ENCODE measurements around the gene PLCL1.
"Not testable (repeated sequence)": the region's sequence is repeated elsewhere in the genome, so short reads cannot be mapped to it uniquely, and the experiment has no call there.

Gene PLCL1

DNA sequence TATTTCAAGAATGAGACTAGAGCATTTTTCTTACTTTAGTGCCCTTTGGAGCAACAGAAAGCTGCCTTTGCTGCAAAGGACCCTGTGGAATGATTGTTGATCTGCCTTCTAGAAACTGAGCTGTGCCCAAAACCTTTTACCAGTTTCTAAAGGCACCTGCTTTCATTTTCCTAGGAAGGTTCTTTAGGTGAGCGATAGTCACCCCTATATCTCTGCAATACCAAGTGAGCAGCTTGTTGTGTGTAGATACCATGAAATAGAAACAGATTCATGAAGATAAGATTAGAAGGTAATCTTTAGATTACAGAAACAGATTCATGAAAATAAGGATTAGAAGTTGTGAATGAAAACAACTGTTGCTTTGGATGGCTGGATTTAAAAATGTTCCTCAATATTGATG is 202.3 kb downstream of the PLCL1 start:
- DNase-seq: no peak

DNA sequence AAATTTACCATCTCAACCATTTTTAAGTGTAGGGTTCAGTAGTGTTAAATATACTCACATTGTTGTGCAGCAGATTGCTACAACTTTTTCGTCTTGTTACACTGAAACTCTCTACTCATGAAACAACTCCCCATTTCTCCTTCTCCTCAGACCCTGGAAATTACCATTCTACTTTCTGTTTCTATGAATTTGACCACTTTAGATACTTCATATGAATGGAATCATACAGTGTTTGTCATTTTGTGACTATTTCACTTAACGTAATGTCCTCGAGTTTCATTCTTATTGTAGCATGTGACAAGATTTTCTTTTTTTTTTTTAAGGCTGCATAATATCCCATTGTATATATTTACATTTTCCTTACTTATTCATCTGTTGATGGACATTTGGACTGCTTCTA is 203.8 kb downstream of the PLCL1 start:
- DNase-seq: no peak

DNA sequence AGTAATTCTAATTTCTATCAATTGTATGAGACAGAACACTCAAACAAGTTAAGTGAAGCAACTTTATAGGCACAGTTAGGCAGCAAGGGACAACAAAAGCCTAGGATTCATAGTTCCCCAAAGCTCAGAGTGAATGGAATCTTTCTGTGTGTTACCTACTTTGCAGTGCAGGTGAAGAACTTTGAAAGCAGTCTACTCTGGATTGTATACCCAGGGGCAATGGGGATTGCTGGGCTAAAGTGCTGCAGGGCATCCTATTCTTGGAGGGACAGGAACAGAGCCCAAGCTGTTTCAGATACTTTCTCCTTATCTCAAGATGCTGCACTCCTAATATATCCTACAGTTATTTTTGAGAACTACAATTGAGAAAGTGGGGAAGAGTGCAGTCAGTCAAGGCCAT is 207.6 kb downstream of the PLCL1 start:
- DNase-seq: no peak

DNA sequence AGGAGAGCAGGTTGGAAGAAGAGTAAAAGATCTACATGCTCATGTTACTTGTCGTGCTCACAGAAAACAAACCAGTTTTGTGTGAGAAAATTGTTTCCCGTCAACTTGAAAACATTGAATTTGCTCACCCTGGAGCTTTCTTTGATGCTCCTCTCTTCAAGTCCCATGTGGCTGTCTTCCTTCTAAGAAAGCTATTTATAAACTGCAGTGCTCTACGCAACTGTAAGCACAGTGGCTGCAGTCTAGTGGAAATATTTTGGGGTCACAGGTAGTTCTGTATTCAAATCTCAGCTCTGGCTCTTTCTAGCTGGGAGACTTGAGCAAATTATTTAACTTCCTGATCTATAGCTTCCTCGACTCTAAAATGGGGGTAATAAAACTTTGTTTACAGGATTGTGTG is 211.8 kb downstream of the PLCL1 start:
- DNase-seq: no peak

DNA sequence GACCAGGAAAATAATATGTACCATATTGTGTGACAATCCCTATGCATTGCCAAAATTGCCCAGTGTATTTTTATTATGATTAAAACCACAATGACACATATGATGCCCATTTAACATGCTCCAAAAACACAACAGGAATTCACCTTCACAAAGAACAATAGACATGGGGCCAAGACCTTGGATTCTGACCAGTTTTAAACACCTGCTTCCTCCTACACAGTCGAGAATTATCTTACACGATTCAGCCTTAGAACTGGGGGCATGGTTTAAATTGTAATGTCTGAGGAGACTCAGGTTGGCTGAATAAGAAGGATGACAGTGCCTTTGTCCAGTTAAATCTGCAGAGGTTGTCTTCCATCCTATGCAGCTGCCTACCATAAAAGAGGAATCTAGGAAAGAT is 212.7 kb downstream of the PLCL1 start:
- no peak for DNase-seq

DNA sequence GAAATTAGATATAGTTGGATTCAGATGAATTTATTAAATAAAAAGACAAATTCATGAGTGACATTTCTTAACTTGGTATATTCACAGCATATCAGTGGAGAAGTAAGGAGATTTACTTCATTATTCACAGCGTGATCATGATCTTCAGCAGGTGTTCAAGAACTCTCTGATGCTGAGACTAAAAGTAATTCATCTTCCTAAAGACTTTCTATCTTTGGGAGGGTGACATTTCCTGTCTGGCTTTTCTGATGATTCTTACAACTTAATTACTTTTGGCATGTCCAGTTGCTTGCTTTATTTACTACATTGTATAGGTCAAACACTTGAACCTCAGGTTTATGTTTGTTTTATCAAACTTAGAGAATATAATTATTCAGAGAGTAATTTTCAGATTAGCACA is 224.6 kb downstream of the PLCL1 start:
- DNase-seq: no peak

DNA sequence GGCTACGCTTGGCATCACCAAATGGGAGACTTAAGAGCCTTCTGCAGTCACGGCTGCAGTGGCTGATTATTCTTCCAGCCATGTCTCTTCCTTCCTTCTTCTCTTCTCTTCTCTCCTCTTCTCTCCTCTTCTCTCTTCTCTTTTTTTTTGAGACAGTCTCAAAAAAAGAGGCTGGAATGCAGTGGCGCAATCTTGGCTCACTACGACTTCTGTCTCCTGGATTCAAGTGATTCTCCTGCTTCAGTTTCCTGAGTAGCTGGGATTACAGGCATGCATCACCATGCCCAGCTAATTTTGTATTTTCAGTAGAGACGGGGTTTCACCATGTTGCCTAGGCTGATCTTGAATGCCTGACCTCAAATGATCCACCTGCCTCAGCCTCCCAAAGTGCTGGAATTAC is 225.2 kb downstream of the PLCL1 start:
- DNase-seq: not testable (repeated sequence)

DNA sequence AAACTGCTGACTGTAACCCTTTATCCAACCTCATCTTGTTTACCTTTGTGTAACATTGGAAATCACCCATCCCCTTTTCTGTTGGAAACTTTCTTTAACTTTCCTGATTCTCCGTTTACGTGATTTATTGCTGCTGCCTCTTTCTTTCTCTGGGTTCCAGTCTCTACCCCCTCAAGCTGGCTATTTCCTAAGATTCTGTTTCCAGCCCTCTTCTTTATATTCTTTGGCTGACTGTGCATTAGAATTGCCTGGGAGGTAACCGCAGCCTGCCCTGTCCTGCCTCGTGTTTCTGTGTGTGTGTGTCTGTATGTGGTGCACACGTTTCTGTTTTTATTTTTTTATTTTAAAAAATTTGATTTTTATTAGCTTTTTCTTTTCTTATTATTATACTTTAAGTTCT is 229.2 kb downstream of the PLCL1 start:
- DNase-seq: no peak

DNA sequence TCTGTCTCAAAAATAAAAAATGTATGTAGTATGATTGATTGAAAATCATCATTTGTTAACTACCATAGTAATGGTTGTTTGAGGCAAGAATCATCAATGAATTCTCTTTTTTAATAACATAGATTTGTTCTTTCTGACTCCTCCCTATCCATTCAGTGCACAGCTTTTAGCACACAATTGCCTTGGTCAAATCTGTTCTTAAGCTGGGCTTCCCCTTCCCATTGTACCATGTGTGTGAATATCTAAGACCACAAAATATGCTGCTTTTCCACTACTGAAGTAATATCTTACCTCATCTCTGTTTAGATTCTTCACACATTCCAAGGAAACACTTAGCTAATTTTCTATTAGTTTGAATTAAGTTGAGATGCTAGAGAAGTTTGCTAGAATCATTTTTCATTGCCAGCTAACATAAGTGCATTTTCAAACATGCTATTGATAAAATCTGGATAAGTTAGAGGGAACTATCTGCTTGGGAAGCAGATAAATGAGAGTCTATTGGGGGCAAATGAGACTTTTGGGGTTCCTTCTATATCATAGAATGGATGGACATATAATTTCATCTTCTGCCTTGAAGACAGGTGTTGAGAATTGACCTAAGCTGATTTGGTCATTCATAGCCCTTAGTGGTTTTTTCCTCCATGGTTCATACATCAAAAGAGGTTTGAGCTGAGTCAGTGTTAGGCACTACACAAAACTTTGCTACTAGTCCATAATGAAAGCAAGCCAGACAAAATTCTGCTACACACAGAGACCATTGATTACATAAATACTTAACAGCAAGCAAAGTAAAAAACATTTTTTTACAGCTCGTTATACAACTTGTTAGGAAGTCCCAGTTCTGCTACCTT is 231.9 kb downstream of the PLCL1 start:
- DNase-seq: no peak

DNA sequence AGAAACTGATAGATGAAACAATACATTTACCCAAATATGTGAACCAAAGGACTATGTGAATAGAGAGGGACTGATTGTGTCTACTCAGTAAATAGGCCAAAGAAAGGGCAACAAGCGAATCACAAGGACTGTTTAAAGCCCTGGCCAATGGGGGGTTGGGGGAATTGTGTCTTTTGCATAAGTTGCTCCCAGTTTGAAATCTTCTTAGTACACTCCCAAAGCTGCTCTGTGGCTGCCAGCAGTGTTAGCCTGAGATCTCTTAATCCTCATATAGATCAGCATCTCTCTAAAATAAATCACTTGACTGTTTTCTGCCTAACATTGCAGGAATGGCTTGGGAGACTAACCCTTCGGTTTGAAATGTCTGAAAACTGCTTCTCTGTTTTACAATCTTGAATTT is 236.4 kb downstream of the PLCL1 start:
- DNase-seq: no peak

DNA sequence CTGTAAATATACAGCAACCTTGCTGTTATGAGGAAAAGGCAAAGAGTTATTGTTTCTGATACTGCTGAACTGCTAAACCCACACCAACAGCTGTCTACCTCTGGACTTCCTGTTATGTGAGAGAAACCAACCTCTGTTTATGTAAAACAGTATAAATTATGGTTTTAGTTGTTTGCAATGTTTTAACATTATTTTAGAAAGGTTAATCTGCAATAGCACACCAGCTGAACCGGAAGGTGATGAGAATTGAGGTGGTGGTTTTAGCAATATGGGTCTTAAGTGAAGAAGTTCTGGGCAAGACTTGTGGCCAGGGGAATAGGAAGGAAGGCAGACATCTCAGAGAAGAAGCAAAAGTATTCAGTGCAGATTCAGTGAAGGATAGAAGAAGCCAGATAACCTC is 237.8 kb downstream of the PLCL1 start:
- no peak for DNase-seq

DNA sequence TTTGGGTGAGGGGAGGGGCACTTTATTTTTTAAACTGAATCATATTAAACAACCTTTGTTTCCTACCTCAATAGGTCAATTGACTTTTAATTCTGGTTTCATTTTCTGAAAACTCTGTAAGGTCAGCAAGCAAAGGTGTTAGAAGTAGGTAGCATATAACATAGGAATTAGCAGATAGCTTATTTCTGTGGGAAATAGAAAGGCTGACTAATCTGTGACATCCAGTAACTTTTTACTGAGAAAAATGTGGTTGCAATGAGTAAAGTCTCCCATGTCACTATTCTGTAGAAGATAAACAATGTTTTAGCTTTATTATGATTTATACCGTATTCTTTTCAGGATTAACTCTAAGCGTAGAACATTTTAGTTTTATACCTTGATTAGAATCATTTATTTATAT is 240.4 kb downstream of the PLCL1 start:
- no peak for DNase-seq

DNA sequence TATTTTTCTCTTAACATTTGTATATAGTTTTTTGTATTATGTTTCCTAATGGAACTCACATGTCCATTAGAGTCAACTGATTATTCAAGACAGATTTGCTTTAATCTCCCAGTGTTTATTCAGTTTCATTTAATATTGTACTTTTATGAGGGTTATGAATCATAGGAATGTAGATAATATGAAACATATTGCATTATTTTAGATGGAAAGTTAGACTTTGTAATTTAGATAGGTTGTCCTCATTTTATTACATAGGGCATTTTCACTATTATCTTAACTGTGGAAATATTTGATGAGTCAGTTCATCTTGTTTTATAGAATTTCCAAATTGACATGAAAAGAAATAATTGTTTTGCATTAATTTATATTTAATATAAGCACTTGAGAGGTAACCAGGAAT is 240.8 kb downstream of the PLCL1 start:
- no peak for DNase-seq

DNA sequence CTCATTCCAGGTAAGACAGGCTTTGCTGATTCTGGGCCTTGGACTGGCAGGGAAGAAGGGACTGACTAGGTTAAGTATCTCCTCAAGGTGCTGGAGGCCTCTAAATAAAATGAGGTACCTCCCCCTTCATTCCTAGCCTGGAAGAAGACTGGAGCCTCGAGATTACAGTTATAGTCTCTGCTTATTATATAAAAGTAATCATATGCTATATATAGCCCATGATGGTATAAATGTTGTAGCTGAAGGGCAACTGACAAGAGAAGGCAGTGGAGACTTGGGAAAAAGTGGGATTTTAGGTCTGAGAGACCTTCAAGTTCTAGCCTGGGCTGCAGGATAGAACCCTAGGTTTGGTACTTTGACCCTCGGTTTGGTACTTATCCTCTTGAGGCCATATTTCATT is 248.3 kb downstream of the PLCL1 start:
- DNase-seq: no peak

DNA sequence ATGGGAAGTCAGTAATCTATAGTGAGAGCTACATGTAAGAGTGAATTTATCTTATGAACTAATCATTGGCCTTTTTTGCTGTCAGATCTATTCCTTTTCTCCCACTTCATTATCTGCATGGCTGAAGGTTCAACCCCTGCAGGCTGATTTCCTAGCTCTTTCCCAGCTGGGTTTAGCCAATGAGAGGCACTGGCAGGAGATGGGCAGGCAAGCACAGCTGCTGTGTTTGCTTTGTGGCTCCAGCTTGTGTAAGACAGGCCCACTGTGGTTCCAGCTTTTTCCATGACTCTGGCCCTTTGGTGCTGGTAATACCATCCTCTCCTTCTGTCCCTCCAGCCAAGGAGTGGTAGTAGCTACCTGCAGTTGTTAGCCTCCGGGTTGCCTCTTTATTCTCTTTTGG is 248.8 kb downstream of the PLCL1 start:
- DNase-seq: no peak

DNA sequence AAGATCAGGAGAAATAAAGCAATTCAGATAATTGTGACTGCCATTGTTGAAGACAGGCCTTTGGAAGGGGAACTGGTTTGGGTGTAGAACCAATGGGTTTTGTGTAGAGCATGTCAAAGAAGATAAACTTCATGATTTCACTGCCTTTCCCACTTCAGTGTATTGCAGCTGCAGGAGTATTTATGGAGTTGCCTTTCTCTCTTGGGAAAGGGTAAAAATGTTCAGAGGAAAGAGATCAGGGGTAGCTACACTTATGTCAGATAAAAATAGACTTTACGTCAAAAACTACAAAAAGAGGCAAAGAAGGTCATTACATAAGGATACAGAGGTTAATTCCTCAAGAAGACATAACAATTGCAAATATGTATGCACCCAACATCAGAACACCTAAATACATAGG is 249.4 kb downstream of the PLCL1 start:
- DNase-seq: no peak

DNA sequence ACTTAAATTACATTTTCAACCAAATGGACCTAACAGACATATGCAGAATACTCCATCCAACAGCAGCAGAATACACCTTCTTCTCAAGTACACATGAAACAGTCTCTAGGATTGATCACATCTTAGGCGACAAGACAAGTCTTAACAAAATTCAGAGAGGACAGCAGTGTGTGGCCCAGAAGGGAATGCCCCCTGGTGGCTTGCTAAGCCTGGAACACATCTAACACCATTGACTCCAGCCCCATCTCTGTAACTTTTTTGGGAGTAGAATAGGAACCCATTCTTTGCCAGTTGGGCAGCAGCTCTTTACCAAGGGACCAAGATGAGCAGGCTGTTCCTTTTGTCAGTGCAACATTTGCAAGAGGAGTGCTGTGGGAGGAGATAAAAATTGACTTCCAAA is 249.9 kb downstream of the PLCL1 start:
- DNase-seq: no peak

DNA sequence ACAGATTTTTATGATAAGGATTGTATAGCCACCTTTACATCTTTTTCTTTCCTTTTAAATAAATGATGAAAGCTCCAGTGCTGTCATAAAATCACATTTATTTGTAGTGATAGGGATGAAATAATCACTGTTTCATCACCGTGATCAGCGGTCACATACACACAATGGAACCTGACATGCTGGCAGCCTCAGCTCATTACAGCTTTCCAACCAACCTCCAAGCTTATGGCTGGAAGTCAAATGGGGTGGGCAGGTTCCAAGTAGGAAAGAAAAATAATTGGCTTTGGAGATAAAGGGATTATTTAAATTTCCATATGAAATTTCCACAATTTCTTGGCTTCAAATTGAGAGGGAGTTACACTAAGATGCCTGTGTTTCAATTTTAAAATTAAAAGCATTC is 251.3 kb downstream of the PLCL1 start:
- DNase-seq: no peak

DNA sequence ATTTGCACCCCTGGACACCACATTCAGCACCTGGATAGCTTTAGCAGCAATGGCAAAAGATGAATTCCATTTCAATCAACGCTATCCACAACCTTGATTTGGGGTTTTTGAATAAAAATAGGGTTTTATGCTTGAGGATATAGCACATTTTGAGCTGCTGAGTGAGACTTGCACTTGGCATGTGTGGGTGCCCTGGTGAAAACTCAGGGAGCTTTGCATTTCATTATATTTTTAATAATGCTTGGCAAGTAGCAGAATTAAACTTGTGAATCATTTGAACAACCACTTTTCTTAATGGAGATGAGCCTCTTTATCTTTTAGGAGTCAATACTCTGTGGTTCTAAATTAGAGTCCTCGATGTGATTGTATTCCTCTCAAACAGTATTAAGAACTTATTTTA is 252.4 kb downstream of the PLCL1 start:
- no peak for DNase-seq

DNA sequence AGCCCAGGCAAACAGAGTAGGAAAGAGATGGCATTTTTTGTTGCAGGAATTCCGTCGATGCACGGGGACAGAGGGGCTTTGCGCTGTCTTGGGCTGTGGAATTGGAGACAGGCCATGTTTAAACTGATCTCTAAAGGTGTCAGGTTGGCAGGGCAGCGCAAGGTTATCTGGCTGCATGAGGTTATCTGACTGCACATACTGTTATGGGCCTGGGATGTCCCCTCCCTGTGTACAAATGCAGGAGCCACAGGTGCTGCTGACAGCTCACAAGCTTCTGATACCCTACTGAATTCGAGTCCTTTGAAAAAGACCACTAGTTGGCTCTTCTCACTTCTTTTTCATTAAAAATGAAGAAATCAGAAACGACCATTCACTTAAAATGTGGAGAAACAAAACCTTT is 255.4 kb downstream of the PLCL1 start:
- no peak for DNase-seq

DNA sequence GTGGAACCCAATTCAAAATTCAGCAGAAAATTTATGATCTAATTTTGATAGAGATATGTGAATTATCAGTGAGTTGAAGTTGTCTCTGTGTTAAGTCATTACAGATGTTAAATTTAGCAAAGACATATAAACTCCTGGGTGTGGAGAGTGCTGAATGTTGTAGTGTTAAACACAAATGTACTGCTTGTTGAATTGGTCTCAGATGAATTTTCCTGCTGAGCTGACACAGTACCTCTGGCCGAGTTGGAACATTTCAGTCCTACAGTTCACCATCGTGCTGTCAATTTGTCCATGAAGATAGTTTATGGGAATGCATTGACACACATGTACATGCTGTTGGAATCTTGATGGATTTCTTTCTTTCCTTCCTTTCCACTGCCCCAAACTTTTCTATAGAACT is 255.9 kb downstream of the PLCL1 start:
- DNase-seq: no peak

DNA sequence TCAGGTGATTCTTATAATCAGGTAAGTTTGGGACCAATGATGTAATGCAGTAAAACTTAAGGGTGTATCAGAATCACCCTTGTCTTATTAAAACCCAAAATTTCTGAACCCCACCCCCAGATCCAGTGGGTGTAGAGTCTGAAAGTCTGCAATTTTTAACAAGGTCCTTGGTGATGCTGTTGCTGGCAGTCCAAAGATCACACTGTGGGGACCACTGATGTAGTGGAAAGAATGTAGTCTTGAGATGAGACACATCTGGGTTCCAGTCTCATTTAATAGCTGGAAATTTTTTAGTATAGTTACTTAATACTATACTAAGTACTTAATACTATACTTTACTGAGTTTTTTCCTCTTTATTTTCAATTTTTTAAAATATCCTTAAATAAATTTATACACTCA is 258.4 kb downstream of the PLCL1 start:
- DNase-seq: no peak

DNA sequence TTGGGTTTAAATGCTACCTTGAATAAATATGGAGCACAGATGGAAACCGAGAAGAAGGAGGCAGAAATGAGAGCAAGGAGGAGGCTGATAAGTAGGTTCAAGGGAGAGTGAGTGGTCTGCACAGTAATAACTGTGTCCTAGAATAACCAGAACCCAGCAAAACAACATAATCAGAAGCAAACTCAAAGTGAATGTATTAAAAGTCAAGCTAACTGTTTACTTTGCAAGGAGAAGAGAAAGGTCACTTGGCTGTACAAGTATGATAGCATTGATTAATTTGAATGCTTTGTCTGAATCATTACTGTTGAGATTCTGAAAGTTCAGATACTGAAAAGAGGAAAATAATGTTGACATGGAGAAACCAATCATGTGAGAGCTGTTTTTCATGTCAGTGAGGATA is 258.8 kb downstream of the PLCL1 start:
- DNase-seq: no peak

DNA sequence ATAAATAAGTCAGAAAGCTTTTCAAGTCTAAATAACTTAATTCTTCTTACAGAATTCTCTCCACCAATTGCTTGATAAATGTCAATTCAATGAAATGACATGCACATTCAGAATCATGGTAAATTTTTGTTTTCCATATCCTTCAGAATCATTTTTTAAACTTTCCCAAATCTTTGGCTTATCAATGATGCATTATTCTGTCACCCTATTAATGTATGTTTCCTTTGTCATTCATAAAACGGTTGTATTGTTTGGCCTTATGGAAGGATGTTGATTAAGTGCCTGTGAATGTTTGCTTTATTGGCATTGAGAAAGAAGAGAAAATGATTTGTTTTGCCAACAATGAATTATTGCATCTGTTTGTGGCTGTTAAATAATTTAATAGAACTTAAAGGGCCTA is 260.9 kb downstream of the PLCL1 start:
- no peak for DNase-seq

DNA sequence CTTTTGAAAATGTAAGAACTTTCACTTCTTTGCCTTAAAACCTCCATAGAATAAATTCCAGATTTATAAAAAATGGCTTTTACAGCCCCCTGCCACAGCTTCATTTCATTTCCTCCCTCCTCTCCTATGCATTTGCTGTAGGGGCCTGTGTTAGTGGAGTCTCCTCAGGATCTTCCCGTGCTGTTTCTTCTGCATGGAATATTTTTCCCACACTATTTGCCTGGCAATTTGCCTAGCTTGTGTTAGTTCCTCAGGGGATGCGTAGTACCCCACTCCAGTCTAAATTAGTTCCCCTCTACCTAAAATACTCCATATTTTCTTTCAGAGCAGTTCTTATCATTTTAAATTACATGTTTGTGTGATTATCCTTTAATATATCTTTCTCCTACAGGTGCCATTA is 262.2 kb downstream of the PLCL1 start:
- DNase-seq: no peak

All from activated gamma-delta T cell (primary cell).